SIG-M5 (cell line): Measurements from ENCODE around the gene C11orf87.

ENCODE experiments used
- DNase-seq: peaks from one replicate; lab custom pipeline; 2025; lab: John Stamatoyannopoulos, UW

Gene C11orf87

GRCh38 chr11:109443052-109443451 lies 21.1 kb downstream of the C11orf87 start:
- no peak for DNase-seq

GRCh38 chr11:109454857-109455256 lies 32.9 kb downstream of the C11orf87 start:
- no peak for DNase-seq
